ENCODE measurements around the gene RELN. TPM values are rescaled to one million over a fixed set of nuclear protein-coding genes. Genes with fewer than 3 reads are reported as not detected.

Gene RELN
- total RNA-seq, 2 experiments from 2014 or later = not detected

DNA sequence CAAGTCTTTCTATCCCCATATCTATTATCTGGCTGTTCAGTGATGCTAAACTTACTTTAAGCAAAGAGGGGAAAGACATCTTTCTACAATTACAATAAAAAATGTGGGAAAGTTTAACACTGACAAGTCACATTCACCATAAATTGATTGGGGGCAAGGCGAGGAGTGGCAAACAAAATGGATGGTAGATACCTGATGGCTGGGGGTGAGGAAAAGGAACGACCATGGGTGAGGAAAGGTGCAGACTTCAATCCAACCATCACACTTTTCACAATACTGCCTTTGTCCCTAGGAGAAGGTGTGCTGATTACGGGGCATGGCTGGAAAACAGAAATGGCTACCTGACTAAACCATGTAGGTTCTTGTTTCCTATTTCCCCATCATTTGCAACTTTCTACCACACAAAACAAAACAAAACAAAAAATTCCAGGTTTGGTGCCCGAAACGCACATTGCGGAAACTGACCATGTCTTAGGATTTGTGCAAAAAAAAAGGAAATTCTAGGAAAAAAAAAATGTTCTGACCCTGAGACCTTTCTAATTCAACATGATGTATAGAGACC, 3.8 kb downstream of the RELN start:
- Mint-ChIP-seq H3K9me3 (ENCODE audit: low read depth) (no peaks in the 10 kb centered on the region), H3K27ac (no peak overlapping the region), H3K27me3 (peaks cover 43% of the 10 kb centered on the region), H3K4me1 (peaks cover 11% of the 10 kb centered on the region), H3K36me3 (no peaks in the 10 kb centered on the region), H3K4me3 (no peak overlapping the region)
- CTCF ChIA-PET = no interaction called here
- ATAC-seq (no peak), DNase-seq (no peak)

DNA sequence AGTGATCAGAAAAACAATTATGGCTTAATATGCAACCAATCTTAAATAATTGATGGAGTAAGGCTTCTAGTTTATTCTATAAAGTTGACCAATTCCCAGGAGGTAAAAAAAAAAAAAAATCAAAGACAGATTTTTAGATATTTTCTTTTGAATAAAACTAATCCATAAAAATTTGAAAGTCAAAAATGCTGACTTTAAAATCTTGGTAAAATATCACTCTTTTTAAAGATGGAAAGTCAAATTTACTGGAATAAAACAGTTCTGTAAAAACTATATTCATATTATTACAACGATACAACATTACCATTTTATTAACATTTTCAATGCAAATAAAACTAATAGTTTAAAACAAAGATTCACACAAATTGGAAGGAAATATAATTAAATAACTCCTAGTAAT, 5.4 kb downstream of the RELN start:
- Mint-ChIP-seq H3K9me3 (ENCODE audit: low read depth) (no peaks in the 10 kb centered on the region), H3K4me3 (no peak overlapping the region), H3K27me3 (peaks cover 39% of the 10 kb centered on the region), H3K27ac (no peak overlapping the region), H3K36me3 (no peaks in the 10 kb centered on the region), H3K4me1 (peaks cover 6% of the 10 kb centered on the region)
- CTCF ChIA-PET = no interaction called here
- no peak for ATAC-seq
- DNase-seq = no peak

DNA sequence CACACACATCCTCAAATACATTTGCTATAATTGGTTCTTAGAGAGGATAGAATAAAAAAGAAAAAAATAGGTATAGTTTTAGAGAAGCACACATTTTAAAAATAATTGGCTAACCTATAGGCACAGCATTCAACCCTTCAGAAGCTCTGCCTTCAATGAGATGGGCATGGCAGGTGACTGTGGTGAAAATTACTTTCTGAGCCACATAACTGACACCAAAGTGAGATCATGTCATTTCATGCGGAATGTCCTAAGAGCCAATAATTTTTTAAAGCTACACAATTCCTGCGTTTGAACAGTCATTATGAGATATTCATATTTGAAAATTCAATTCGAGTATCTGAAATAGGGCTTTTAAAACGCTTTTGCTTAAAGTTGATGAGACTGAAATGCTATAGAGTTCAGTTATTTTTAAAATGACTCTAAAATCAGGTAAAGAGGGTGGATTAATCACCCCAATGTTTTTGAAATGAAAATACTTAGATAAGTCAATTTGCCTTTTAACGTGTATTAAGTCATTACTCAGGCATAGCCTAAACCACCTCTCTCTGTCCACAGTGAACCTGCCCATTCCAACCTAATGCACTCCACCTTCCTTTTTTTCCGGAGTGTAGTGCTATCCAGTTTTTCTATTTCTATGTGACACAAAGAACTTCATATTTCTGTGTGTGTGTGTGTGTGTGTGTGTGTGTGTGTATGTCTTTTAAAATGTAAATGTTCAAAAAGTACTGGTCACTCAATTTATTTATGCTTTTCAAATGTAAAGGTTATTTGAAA, 6.1 kb downstream of the RELN start:
- H3K27ac Mint-ChIP-seq = no peak overlapping the region
- CTCF ChIA-PET = no interaction called here
- ATAC-seq (no peak), DNase-seq (no peak)
- H3K36me3 Mint-ChIP-seq = no peaks in the 10 kb centered on the region
- H3K9me3 Mint-ChIP-seq (ENCODE audit: low read depth) = no peaks in the 10 kb centered on the region
- peaks cover 2% of the 10 kb centered on the region for H3K4me1 Mint-ChIP-seq
- no peak overlapping the region for H3K4me3 Mint-ChIP-seq
- peaks cover 33% of the 10 kb centered on the region for H3K27me3 Mint-ChIP-seq

DNA sequence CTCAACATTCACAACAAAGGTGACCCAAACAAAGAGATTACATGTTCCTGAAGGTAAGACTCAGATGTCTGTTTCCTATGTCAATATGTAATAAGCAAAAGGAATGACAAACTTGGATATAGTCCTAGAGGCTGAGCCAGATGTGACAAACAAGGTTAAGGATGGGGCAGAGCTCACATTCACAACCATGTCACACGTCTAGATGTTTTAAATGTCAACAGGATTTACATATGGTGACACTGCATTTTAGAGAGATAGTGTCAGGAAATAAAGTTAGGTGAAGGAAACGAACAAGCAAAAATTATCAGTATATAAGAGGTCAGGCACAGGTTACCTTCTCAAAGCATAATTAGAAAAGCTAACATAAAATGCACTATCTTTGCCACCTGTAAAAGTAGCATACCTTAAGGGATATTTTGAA, 8.4 kb downstream of the RELN start:
- H3K4me3 Mint-ChIP-seq = no peak overlapping the region
- no peak for DNase-seq
- no peaks in the 10 kb centered on the region for H3K9me3 Mint-ChIP-seq (ENCODE audit: low read depth)
- H3K4me1 Mint-ChIP-seq = no peaks in the 10 kb centered on the region
- CTCF ChIA-PET = no interaction called here
- peaks cover 19% of the 10 kb centered on the region for H3K27me3 Mint-ChIP-seq
- no peaks in the 10 kb centered on the region for H3K36me3 Mint-ChIP-seq
- no peak for ATAC-seq
- H3K27ac Mint-ChIP-seq = no peak overlapping the region

DNA sequence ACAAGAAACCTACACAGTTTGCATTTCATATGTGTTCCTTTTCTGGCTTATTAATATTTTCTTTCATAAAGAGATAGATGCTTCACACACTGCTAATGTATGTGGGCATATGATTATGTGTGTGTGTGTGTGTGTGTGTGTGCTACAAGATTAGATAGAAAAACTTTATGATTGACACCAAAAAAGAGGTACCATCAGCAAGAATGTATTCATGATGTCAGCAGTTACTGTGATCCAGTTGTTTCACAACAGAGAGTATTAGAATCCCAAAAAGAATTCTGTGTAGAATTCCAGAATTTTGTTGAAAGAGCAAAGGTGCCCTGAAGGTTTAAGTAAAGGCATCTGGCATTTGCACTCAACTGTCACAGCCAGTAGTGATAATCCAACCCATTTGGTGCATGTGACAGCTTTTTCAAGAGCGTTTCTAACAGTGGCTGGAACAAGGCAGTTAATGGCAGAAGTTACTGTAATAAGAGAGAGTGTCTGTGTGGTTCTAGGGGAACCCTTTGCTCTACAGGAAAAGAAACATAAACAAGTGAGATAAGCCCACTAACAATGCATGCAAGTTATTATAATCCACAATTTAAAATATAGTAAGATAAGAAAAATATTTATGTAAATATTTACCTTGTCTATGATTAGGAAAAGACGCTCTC, 16.6 kb downstream of the RELN start:
- H3K9me3 Mint-ChIP-seq (ENCODE audit: low read depth) = no peaks in the 10 kb centered on the region
- no peak overlapping the region for H3K27ac Mint-ChIP-seq
- peaks cover 4% of the 10 kb centered on the region for H3K27me3 Mint-ChIP-seq
- no peak overlapping the region for H3K4me3 Mint-ChIP-seq
- no peak for ATAC-seq
- no peaks in the 10 kb centered on the region for H3K4me1 Mint-ChIP-seq
- CTCF ChIA-PET = no interaction called here
- DNase-seq = no peak
- H3K36me3 Mint-ChIP-seq = no peaks in the 10 kb centered on the region

DNA sequence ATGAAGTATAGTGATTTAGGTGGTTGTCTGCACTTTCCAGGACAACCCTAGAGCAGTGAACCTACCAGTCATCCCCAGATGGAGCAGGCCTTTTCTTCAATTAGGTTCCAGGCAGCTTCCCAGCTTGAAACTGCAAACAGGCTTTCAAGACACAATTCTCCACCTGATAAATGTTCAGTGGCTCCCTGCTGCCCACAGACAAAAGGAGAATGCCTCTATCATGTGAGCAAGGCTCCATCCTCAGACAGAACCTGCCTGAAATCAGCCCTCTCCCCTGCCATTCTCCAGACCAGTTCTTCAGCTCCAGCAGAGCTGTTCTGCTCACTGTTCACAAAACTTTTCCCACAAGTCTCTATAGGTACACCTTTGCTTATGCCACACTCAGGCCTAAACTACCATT, 22.1 kb downstream of the RELN start:
- CTCF ChIA-PET = no interaction called here
- no peak for ATAC-seq
- H3K9me3 Mint-ChIP-seq (ENCODE audit: low read depth) = no peaks in the 10 kb centered on the region

DNA sequence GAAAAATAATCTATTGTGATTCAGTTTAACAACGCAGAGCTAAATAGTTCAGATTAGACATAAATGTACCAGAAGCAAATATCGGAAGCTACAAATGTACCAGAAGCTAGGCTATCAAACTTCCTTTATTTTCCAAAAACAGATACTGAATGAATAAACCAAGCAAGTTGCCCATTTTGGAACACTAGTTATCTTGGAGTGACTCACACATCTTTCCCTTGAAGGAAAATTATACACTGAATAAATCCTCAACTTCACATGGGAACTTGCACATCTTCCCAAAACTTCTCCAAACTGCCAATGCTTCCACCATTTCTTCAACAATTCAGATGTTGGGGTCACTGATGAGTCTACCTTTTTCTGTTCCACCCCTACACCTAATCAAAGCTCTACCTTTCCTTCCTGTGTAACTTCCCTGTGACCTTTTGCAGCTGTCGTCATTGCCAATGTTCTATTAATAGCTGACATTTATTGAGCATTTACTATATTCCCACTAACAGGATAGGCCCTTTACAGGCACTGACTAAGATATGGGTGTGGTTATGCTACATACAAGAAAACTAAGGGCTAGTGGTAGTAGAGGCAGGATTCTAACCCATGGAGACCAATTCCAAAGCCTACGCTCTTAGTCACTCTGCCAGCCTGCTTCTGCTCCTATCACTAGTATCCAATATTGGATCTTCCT, 22.7 kb downstream of the RELN start:
- H3K36me3 Mint-ChIP-seq = no peaks in the 10 kb centered on the region
- H3K27me3 Mint-ChIP-seq = peaks cover 8% of the 10 kb centered on the region
- H3K27ac Mint-ChIP-seq = no peak overlapping the region
- H3K9me3 Mint-ChIP-seq (ENCODE audit: low read depth) = no peaks in the 10 kb centered on the region
- CTCF ChIA-PET = no interaction called here
- no peaks in the 10 kb centered on the region for H3K4me1 Mint-ChIP-seq
- ATAC-seq (no peak), DNase-seq (no peak)
- no peak overlapping the region for H3K4me3 Mint-ChIP-seq

More for the DNA sequence above, 22.1 kb downstream of the RELN start:
- Mint-ChIP-seq H3K27me3 (peaks cover 8% of the 10 kb centered on the region), H3K27ac (no peak overlapping the region), H3K36me3 (no peaks in the 10 kb centered on the region), H3K4me3 (no peak overlapping the region), H3K4me1 (no peaks in the 10 kb centered on the region)
- no peak for DNase-seq

DNA sequence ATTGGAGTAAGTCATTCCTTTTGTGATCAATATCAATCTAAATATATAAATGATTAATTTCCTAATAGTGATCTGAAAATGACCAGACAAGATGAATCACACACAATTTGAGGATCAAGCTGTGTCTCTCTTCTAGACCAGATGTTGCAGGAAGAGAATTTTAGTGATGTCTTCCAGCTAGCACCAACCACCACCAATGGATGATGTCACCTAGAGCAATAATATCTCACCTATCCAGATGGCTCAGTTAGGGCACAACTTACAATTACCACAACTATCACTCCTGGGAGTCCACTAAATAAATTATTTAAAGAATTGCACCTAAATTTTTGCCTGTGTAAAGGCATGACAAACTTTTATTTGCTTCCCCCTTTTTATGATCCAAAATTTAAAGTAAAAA, 25.2 kb downstream of the RELN start:
- ATAC-seq (no peak), DNase-seq (no peak)
- Mint-ChIP-seq H3K4me3 (no peak overlapping the region), H3K4me1 (no peaks in the 10 kb centered on the region), H3K27me3 (peaks cover 7% of the 10 kb centered on the region), H3K9me3 (ENCODE audit: low read depth) (no peaks in the 10 kb centered on the region), H3K36me3 (no peaks in the 10 kb centered on the region), H3K27ac (no peak overlapping the region)
- CTCF ChIA-PET = no interaction called here

DNA sequence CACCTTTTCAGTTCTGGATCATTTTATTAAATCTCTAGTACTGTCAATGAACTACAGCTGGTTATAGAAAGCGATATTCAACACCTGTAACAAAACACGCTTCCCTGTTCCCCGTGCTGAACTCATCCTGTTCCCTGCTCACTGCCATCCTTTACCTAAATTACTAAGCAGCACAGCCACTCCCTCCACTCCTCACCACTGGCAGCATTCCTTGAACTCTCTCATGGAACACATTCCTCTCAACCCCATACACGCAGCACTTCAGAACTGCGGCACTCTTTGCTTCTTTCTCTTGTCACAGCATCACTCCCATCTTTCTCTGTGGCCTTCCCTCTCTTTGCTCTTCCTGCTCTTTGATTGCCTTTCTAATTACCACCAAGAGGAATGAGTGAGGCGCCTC, 27.4 kb downstream of the RELN start:
- CTCF ChIA-PET = no interaction called here
- no peak overlapping the region for H3K27ac Mint-ChIP-seq

DNA sequence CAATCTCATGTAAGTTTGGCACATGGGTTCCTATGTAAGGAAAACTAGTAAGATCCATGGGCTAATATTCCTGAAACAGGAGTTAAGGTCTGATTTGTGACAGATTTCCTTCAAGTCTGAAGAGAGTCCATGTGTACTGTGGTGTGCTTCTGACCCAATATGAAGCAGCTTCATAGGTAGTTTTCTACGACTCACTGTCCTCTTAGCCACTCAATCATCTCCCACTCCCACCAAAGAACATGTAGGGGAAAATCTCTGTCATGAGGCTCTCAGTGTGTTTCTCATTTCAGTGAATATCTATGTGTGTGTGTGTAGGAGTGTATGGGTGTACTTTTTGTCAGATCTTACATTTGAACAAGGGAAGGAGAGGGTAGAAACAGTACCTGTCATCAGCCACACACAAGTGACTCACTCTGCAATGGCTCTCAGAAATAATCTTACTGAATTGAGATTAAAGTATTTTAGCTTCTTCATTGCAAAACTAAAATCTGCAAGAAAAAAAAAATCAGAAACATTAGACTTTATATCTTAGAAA, 31.1 kb downstream of the RELN start:
- no peak overlapping the region for H3K27ac Mint-ChIP-seq
- H3K27me3 Mint-ChIP-seq = peaks cover 9% of the 10 kb centered on the region
- no peaks in the 10 kb centered on the region for H3K36me3 Mint-ChIP-seq
- DNase-seq (no peak), ATAC-seq (no peak)
- no peak overlapping the region for H3K4me3 Mint-ChIP-seq
- no peaks in the 10 kb centered on the region for H3K4me1 Mint-ChIP-seq
- H3K9me3 Mint-ChIP-seq (ENCODE audit: low read depth) = no peaks in the 10 kb centered on the region
- CTCF ChIA-PET = no interaction called here

More for the DNA sequence above, 27.4 kb downstream of the RELN start:
- no peak overlapping the region for H3K4me3 Mint-ChIP-seq
- H3K9me3 Mint-ChIP-seq (ENCODE audit: low read depth) = no peaks in the 10 kb centered on the region
- H3K36me3 Mint-ChIP-seq = no peaks in the 10 kb centered on the region
- no peaks in the 10 kb centered on the region for H3K4me1 Mint-ChIP-seq
- DNase-seq (no peak), ATAC-seq (no peak)
- peaks cover 4% of the 10 kb centered on the region for H3K27me3 Mint-ChIP-seq

DNA sequence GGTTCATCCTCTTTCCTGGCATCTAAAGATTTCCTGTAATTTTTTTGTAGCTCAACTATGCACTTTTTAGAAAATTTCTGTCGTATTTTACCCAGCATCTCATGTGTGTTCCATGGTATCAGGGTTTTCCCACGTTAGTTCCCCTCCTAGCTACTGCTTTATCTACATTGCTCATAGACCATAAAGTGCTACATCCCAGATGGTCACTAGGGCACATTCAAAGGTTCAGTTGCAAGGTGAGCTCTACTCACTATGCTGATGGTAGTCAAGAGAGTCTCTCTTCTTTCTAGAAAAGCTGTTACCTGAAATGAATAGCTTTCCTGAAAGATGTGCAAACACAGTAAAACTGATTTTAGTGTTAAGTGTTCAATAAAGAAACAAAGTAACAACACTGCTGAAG, 33.5 kb downstream of the RELN start:
- DNase-seq (no peak), ATAC-seq (no peak)
- no peak overlapping the region for H3K27ac Mint-ChIP-seq
- H3K4me3 Mint-ChIP-seq = no peak overlapping the region
- no peaks in the 10 kb centered on the region for H3K9me3 Mint-ChIP-seq (ENCODE audit: low read depth)
- no peaks in the 10 kb centered on the region for H3K36me3 Mint-ChIP-seq
- H3K27me3 Mint-ChIP-seq = peaks cover 6% of the 10 kb centered on the region
- CTCF ChIA-PET = no interaction called here
- no peaks in the 10 kb centered on the region for H3K4me1 Mint-ChIP-seq

DNA sequence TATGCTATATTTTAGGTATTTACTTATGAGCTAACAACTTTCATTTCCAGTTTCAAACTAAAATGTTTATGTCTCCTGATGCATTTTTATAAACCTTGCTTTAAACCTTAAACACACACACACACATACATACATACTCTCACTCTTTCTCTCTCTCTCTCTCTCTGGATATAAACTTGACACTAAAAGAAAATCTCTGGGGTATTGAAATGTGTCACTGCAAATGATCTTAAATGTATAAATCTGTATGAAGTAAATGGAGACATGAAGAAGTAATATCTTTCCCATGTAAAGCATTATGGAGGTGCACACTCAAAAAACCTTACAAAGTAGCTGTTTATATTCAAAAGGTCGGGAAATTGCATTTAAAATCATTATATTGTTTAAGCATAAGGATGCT, 37.0 kb downstream of the RELN start:
- CTCF ChIA-PET = no interaction called here
- no peaks in the 10 kb centered on the region for H3K36me3 Mint-ChIP-seq
- no peak overlapping the region for H3K27ac Mint-ChIP-seq

DNA sequence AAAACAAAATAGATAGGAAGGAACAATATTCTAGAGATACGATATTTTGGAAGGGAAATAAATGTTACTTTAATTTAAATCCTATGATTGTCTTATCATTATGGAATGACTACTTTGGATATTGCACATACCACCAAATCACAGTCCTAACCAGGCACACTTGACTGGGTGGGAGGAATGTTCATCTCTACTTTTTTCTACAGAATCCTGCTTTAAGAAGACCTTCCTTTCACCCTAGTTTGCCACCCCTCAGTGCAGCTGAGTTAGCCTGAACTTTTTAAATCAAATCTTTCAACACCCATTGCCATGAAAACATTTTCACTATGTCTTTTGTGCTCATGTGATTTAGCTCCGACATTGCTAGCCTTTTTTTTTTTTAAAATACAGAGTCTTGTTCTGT, 38.1 kb downstream of the RELN start:
- H3K36me3 Mint-ChIP-seq = no peaks in the 10 kb centered on the region
- ATAC-seq = no peak
- H3K9me3 Mint-ChIP-seq (ENCODE audit: low read depth) = no peaks in the 10 kb centered on the region
- H3K4me1 Mint-ChIP-seq = no peaks in the 10 kb centered on the region
- no peak overlapping the region for H3K27ac Mint-ChIP-seq
- no peak overlapping the region for H3K4me3 Mint-ChIP-seq
- H3K27me3 Mint-ChIP-seq = peaks cover 6% of the 10 kb centered on the region
- DNase-seq = no peak
- CTCF ChIA-PET = no interaction called here

More for the DNA sequence above, 37.0 kb downstream of the RELN start:
- no peaks in the 10 kb centered on the region for H3K9me3 Mint-ChIP-seq (ENCODE audit: low read depth)
- ATAC-seq (no peak), DNase-seq (no peak)
- peaks cover 6% of the 10 kb centered on the region for H3K27me3 Mint-ChIP-seq
- H3K4me1 Mint-ChIP-seq = no peaks in the 10 kb centered on the region
- H3K4me3 Mint-ChIP-seq = no peak overlapping the region

All from activated CD8-positive, alpha-beta memory T cell treated with anti-CD3 and anti-CD28 coated beads, Interleukin-2, amount 10 ng/mL, durations not matched to agents 7 days and 5 days (primary cell).